Naive B cell (primary cell): Measurements from ENCODE around the gene CPAMD8. TPM values are rescaled to one million over a fixed set of nuclear protein-coding genes. Genes with fewer than 3 reads are reported as not detected.
A peak's percentile ranks its signal among the peaks of the same experiment; 100 is the strongest.

Source experiments
- ATAC-seq, 2 donors: fragments of 150-1000 bp; cut with Tn5 transposase; 2 replicates each; pipeline ENCODE4 v1.10.0; 2021; ENCODE audit warnings: low read depth in 2 of 2, mild to moderate bottlenecking in 2 of 2, moderate library complexity in 2 of 2
- DNase-seq: peaks from one replicate; pipeline ENCODE4 v3.0.0; 2022
- H3K27ac Mint-ChIP-seq, 6 donors: one replicate each; pipeline ENCODE4 v1.8.0; 2020 to 2022; ENCODE audit warnings: mild to moderate bottlenecking in 6 of 6, mixed read lengths in 6 of 6, moderate library complexity in 5 of 6, inconsistent platforms in 2 of 6
- H3K27me3 Mint-ChIP-seq, 3 donors: one replicate each; pipeline ENCODE4 v1.8.0; 2021 to 2022; ENCODE audit warnings: mixed read lengths in 3 of 3, mild to moderate bottlenecking in 1 of 3
- H3K36me3 Mint-ChIP-seq, 2 donors: one replicate each; pipeline ENCODE4 v1.8.0; 2020 to 2022; ENCODE audit warnings: mixed read lengths in 2 of 2, inconsistent platforms in 1 of 2, mild to moderate bottlenecking in 1 of 2
- H3K4me1 Mint-ChIP-seq, 3 donors: one replicate each; pipeline ENCODE4 v1.8.0; 2020 to 2022; ENCODE audit warnings: mixed read lengths in 3 of 3, inconsistent platforms in 1 of 3, mild to moderate bottlenecking in 1 of 3, moderate library complexity in 1 of 3
- H3K4me3 Mint-ChIP-seq, 8 donors: one replicate each; pipeline ENCODE4 v1.8.0; 2020 to 2022; ENCODE audit warnings: mild to moderate bottlenecking in 8 of 8, mixed read lengths in 8 of 8, moderate library complexity in 8 of 8, inconsistent platforms in 2 of 8
- H3K9me3 Mint-ChIP-seq, 7 donors: one replicate each; pipeline ENCODE4 v1.8.0; 2020 to 2022; ENCODE audit warnings: mixed read lengths in 7 of 7, mild to moderate bottlenecking in 5 of 7, inconsistent platforms in 2 of 7, moderate library complexity in 1 of 7
- polyA plus RNA-seq, 6 donors: library from polyadenylated mRNA; unstranded; fragments of 300-500 nt; fragmentation: Illumina TruSeq; gene quantifications; one replicate each; pipeline ENCODE4 v1.2.3, GENCODE V29; 2021; ENCODE audit warnings: low read depth in 6 of 6

The CPAMD8 gene
- polyA plus RNA-seq, 6 donors from 2014 or later = 0.12 to 0.65 (median 0.35) TPM; not detected in 2

DNA sequence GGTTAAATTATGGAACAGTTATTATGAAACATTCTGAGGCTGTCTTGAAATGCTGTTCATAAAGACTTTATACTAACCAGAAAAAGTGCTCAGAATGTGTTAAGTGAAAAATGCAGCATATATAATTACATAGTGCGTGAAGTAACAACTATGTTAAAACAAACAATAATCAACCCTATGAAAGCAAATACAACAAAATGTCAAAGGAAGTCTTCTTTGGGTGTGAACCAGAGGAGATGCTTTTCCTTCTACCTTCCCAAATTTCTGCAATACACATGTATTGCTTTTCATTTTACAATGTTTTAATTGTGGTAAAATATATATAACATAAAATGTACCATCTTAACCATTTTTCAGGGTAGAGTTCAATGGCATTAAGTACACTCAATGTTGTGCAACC lies 92.1 kb downstream of the CPAMD8 start:
- Mint-ChIP-seq H3K36me3 (peaks cover 5 to 13% of the 10 kb centered on the region in 2 donors), H3K27ac (no peak overlapping the region), H3K9me3 (peaks cover 25 to 52% (median 36%) of the 10 kb centered on the region in 7 donors), H3K27me3 (peaks cover 11 to 16% (median 16%) of the 10 kb centered on the region in 3 donors), H3K4me3 (no peak overlapping the region), H3K4me1 (no peaks in the 10 kb centered on the region)
- DNase-seq (no peak), ATAC-seq (no peak)

DNA sequence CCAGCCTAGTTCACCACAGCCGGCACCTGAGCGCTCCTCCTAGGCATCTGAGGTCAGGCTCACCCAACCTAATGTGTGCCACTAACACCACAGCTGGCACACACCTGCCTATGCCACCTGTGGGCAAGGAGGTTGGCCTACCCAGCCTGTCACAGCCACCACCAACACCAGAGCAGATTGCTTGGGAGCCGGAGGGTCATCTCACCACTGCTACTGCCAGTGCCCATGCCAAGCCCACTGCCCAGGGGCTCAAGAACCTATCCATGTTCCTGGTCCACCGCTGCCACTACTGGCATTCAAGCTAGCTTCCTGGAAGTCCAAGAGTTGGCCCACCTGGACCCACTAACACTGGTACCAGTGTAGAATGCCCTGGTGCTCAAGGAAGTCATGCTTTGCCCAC lies 95.3 kb downstream of the CPAMD8 start:
- DNase-seq (no peak), ATAC-seq (no peak)
- Mint-ChIP-seq H3K36me3 (peaks cover 5 to 40% of the 10 kb centered on the region in 2 donors), H3K4me1 (no peaks in the 10 kb centered on the region), H3K4me3 (no peak overlapping the region), H3K27ac (no peak overlapping the region), H3K9me3 (peaks cover 28 to 57% (median 42%) of the 10 kb centered on the region in 7 donors), H3K27me3 (peaks cover 11 to 41% (median 40%) of the 10 kb centered on the region in 3 donors)

DNA sequence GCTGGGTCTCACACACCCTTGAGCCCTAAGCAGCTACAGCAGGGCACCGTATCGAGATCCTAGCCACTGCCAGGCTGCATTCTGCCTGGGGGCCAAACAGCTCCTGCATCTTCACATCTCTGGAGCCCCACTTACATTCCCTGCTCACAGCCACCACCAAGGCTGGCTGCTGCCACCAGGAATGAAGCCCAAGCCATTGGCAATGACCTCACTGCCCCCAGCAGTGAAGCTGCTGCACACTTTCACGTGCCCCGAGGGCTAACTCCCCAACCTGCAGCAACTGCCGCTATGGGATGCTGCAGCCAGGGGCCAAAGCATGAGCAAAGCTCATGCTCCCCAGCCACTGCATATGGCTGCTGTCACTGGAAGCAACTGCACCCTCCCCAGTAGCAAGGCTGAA lies 95.9 kb downstream of the CPAMD8 start:
- H3K4me3 Mint-ChIP-seq = no peak overlapping the region
- H3K9me3 Mint-ChIP-seq = peaks cover 28 to 52% (median 37%) of the 10 kb centered on the region in 7 donors
- ATAC-seq = no peak
- no peaks in the 10 kb centered on the region for H3K4me1 Mint-ChIP-seq
- no peak overlapping the region for H3K27ac Mint-ChIP-seq
- no peak for DNase-seq
- peaks cover 11 to 41% (median 41%) of the 10 kb centered on the region in 3 donors for H3K27me3 Mint-ChIP-seq
- H3K36me3 Mint-ChIP-seq = peaks cover 5 to 41% of the 10 kb centered on the region in 2 donors

DNA sequence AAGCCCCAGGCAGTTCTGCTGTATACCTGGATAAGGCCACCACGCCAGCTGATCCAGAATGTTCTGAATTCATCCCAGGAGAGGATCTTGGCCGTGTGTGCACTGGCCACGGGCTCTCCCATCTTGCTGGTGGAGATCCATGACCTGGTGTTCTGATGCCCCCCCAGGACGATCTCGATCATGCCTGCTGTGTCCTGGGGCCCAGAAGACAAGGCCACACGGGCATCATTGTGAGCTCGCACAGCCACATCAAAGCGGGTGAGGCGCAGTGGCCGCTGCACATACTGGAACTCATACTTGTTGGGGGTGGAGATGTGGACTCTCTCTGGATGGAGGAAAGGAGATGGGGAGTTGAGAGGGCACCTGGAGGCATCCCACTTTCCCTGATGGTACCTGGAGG lies 97.7 kb downstream of the CPAMD8 start:
- DNase-seq = no peak
- Mint-ChIP-seq H3K27ac (no peak overlapping the region), H3K4me3 (no peak overlapping the region), H3K27me3 (peaks cover 11 to 41% (median 41%) of the 10 kb centered on the region in 3 donors), H3K4me1 (no peaks in the 10 kb centered on the region), H3K9me3 (peaks cover 19 to 43% (median 26%) of the 10 kb centered on the region in 7 donors), H3K36me3 (peaks cover 5 to 27% of the 10 kb centered on the region in 2 donors)
- no peak for ATAC-seq

DNA sequence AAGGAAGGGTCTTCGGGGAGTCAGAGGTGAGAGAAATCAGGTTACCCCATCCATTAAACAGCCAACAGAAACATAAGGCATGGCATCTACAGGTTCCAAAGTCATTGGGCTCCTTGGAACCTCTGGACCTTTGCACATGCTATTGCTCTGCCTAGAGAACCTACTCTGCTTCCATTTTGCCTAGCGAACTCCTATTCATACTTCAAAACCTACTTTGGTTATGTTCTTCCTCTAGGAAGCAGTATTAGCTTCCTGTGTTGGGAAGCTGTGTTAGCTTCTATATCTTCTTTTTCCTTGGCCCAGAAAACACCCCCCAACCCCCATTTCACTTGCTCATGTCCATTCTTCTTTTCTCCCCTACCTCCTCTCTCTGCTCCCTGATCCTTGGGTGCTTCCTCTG lies 98.3 kb downstream of the CPAMD8 start:
- no peak for ATAC-seq
- peaks cover 16 to 38% (median 21%) of the 10 kb centered on the region in 7 donors for H3K9me3 Mint-ChIP-seq
- no peak for DNase-seq
- H3K4me3 Mint-ChIP-seq = no peak overlapping the region
- H3K36me3 Mint-ChIP-seq = peaks cover under 1 to 27% of the 10 kb centered on the region in 2 donors
- no peaks in the 10 kb centered on the region for H3K4me1 Mint-ChIP-seq
- H3K27ac Mint-ChIP-seq = no peak overlapping the region
- H3K27me3 Mint-ChIP-seq = peaks cover 11 to 41% (median 41%) of the 10 kb centered on the region in 3 donors

DNA sequence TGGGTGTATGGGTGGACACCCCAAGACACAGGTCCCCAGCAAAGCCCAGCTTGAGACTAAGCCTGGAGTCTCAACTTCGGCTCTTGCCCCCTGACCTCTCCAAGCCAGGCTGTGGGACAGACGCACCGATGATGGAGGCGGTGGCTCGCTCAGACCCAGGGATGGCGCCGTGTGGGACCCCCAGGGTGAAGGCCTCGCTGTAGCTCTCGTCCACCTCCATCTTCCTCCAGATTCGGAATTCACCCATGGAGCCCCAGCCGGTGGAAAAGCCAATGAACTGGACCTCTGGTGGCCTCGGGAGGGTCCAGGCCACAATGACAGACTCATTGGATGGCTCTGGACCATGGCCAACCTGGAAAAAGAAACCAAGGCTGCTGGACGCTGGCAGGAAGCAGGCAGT lies 98.7 kb downstream of the CPAMD8 start:
- H3K36me3 Mint-ChIP-seq = peaks cover 0 to 27% of the 10 kb centered on the region in 2 donors
- no peak overlapping the region for H3K4me3 Mint-ChIP-seq

DNA sequence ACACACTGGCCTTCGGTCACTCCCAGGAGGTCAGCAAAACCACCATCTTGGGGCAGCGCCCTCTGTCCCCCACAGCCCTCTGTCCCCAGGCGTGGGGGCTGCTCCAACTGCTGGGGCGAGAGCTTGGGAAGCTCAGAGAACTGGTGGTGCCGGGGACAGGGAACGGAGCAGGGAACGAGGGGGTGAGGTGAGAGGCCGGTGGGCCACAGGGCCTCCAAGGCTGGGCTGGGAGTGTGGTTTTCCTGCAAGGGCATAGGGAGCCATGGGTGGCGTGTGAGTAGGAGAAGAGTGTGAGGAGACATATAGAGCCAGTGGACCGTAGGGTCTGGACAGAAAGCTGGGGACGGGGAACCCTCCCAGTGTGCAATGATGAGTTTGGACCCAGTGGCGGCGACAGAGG lies 103.7 kb downstream of the CPAMD8 start:
- DNase-seq (no peak), ATAC-seq (no peak)
- H3K27me3 Mint-ChIP-seq = peaks cover 4 to 22% (median 22%) of the 10 kb centered on the region in 3 donors
- no peak overlapping the region for H3K4me3 Mint-ChIP-seq
- peak overlapping the region in 1 of 6 donors; percentile 76 for H3K27ac Mint-ChIP-seq
- H3K4me1 Mint-ChIP-seq = no peaks in the 10 kb centered on the region
- peaks cover 0 to 19% of the 10 kb centered on the region in 2 donors for H3K36me3 Mint-ChIP-seq
- H3K9me3 Mint-ChIP-seq = peaks cover 7 to 27% (median 16%) of the 10 kb centered on the region in 7 donors

More for the DNA sequence above, 98.7 kb downstream of the CPAMD8 start:
- DNase-seq = no peak
- peaks cover 15 to 33% (median 21%) of the 10 kb centered on the region in 7 donors for H3K9me3 Mint-ChIP-seq
- H3K27me3 Mint-ChIP-seq = peaks cover 11 to 42% (median 41%) of the 10 kb centered on the region in 3 donors
- no peaks in the 10 kb centered on the region for H3K4me1 Mint-ChIP-seq
- ATAC-seq = no peak
- no peak overlapping the region for H3K27ac Mint-ChIP-seq

DNA sequence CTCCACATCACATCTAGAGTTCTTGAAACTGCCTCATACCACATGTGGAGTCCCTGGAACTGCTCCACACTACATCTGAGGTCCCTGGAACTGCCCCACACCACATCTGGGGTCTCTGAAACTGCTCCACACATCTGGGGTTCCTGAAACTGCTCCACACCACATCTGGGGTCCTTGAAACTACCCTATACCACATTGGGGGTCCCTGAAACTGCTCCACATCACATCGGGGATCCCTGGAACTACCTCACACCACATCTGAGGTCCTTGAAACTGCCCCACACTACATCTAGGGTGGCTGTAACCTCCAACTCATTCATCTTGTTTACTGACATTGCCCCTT lies 104.0 kb downstream of the CPAMD8 start:
- no peak overlapping the region for H3K4me3 Mint-ChIP-seq
- ATAC-seq = no peak
- peaks cover 0 to 18% of the 10 kb centered on the region in 2 donors for H3K36me3 Mint-ChIP-seq
- H3K27me3 Mint-ChIP-seq = peaks cover 4 to 22% (median 18%) of the 10 kb centered on the region in 3 donors
- peaks cover 7 to 27% (median 16%) of the 10 kb centered on the region in 7 donors for H3K9me3 Mint-ChIP-seq
- DNase-seq = no peak
- no peaks in the 10 kb centered on the region for H3K4me1 Mint-ChIP-seq
- H3K27ac Mint-ChIP-seq = no peak overlapping the region

DNA sequence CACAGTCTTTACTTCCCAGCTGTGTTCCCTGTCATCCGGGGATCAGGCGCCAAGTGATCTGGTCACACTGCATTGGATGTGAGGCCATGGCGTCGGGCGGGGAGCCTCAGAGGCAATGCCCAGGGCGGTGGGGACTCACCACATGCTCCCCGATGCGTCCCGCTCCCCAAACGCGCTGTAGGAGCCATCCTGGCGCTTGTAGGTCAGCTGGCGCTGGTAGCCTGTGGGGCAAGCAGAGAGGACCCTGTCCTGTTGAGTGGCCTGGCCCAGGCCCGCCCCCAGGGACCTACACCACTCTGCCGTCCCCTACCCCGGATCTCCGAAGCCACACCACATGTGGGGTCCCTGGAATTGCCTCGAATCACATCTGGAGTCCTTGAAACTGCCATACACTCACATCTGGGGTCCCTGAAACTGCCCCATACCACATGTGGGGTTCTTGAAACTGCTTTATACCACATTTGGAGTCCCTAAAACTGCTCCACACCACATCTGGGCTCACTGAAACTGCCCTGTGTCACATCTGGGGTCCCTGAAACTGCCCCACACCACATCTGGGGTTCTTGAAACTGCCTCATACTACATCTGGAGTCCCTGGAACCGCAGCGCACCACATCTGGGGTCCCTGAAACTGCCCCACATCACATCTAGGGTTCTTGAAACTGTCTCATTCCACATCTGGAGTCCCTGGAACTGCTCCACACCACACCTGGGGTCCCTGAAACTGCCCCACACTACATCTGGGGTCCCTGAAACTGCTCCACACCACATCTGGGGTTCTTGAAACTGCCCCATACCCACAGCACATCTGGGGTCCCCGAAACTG lies 104.6 kb downstream of the CPAMD8 start:
- H3K4me1 Mint-ChIP-seq = no peaks in the 10 kb centered on the region
- no peak overlapping the region for H3K4me3 Mint-ChIP-seq

DNA sequence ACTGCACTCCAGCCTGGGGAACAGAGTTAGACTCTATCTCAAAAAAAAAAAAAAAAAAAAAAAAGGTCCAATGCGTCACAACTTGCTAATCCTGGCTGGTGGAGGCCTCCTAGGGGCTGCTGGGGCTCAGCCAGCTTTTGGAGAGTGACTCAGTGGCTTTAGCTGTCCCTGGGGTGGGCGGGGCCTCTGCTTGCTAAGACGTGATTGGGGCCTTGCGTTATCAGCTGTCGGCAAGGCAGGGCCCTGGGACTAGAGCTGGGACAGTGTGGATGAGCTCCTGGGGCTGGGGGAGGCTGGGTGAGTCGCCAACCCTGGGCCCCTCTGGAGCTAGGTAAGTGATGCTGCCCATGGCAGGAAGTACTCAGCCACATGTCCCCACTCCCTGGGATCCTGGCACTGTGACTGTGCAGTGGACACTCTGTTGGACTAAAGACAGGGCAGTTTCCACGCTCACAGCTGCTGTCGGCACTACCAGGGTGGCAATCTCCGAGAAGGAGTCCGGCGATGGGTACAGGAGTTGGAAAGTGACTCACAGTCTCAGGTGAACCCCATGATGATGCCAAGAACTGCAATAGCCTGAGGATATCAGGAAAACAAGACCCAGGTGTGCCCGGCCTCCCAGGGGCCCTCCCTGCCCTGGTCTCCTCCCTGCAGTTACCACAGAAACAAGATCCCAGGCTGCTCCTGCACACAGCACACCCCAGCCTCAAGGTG lies 105.6 kb downstream of the CPAMD8 start:
- H3K36me3 Mint-ChIP-seq = peaks cover 0 to 14% of the 10 kb centered on the region in 2 donors
- no peak overlapping the region for H3K4me3 Mint-ChIP-seq
- H3K4me1 Mint-ChIP-seq = no peaks in the 10 kb centered on the region
- peaks cover 7 to 19% (median 15%) of the 10 kb centered on the region in 3 donors for H3K27me3 Mint-ChIP-seq
- H3K27ac Mint-ChIP-seq = peak overlapping the region in 1 of 6 donors; percentile 63
- H3K9me3 Mint-ChIP-seq = peaks cover under 1 to 19% (median 11%) of the 10 kb centered on the region in 7 donors
- no peak for DNase-seq
- ATAC-seq = no peak

More for the DNA sequence above, 104.6 kb downstream of the CPAMD8 start:
- peaks cover 9 to 20% (median 15%) of the 10 kb centered on the region in 3 donors for H3K27me3 Mint-ChIP-seq
- peaks cover 0 to 14% of the 10 kb centered on the region in 2 donors for H3K36me3 Mint-ChIP-seq
- ATAC-seq (no peak), DNase-seq (no peak)
- H3K9me3 Mint-ChIP-seq = peaks cover 6 to 24% (median 15%) of the 10 kb centered on the region in 7 donors
- no peak overlapping the region for H3K27ac Mint-ChIP-seq

DNA sequence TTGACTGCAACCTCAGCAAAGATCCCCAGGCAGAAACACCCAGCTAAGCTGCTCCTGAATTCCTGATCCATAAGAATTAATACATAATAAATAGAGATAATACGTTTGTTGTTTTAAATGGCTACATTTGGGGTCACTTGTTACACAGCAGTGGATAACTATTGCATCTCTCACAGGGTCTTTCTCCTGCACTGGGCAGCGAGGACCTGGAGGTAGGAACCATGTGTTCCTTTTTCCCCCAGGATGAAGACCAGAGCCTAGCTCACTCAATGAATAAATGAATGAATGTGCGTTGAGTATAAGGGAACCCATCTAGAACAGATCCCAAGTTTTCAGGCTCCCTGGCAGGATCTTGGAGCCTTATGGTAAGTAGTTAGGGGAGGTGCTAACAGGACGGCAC lies 107.1 kb downstream of the CPAMD8 start:
- no peaks in the 10 kb centered on the region for H3K4me1 Mint-ChIP-seq
- H3K27me3 Mint-ChIP-seq = peaks cover 7 to 22% (median 19%) of the 10 kb centered on the region in 3 donors
- H3K36me3 Mint-ChIP-seq = peaks cover 0 to 23% of the 10 kb centered on the region in 2 donors
- H3K4me3 Mint-ChIP-seq = no peak overlapping the region
- H3K27ac Mint-ChIP-seq = peak overlapping the region in 1 of 6 donors; percentile 26
- DNase-seq (no peak), ATAC-seq (no peak)
- H3K9me3 Mint-ChIP-seq = peaks cover 2 to 24% (median 15%) of the 10 kb centered on the region in 7 donors

DNA sequence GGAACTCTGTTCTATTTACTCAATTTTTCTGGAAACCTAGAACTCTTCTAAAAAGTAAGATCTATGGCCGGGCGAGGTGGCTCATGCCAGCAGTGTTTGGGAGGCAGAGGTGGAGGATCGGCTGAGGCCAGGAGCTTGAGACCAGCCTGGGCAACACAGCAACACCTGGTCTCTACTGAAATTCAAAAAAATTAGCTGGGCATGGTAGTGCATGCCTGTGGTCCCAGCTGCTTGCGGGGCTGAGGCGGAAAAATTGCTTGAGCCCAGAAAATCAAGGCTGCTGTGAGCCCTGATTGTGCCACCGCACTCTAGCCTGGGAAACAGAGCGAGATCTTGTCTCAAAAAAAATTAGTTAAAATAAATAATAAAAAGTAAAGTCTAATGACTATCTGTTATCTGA lies 109.2 kb downstream of the CPAMD8 start:
- H3K27ac Mint-ChIP-seq = no peak overlapping the region
- no peaks in the 10 kb centered on the region for H3K4me1 Mint-ChIP-seq
- H3K4me3 Mint-ChIP-seq = no peak overlapping the region

DNA sequence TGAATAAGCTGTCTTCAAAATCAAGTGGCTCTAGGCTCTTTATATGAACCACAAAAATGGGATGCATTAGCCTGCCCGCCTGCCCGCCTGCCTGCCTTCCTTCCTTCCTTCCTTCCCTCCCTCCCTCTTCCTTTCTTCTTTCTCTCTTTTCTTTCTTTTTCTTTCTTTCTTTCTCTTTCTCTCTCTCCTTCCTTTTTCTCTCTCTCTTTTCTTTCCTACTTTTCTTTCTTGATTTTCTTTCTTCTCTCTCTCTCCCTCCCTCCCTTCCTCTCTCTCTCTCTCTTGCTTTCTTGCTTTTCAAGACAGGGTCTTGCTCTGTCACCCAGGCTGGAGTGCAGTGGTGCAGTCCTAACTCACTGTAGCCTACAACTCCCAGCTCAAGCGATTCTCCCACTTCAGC lies 110.9 kb downstream of the CPAMD8 start:
- ATAC-seq (no peak), DNase-seq (no peak)
- Mint-ChIP-seq H3K27ac (no peak overlapping the region), H3K27me3 (peaks cover 7 to 30% (median 10%) of the 10 kb centered on the region in 3 donors), H3K4me3 (peak overlapping the region in 1 of 8 donors; percentile 20), H3K4me1 (no peaks in the 10 kb centered on the region), H3K36me3 (peaks cover 0 to 41% of the 10 kb centered on the region in 2 donors), H3K9me3 (peaks cover 14 to 52% (median 45%) of the 10 kb centered on the region in 7 donors)

More for the DNA sequence above, 109.2 kb downstream of the CPAMD8 start:
- DNase-seq = no peak
- H3K36me3 Mint-ChIP-seq = peaks cover 0 to 35% of the 10 kb centered on the region in 2 donors
- no peak for ATAC-seq
- H3K9me3 Mint-ChIP-seq = peaks cover 11 to 40% (median 33%) of the 10 kb centered on the region in 7 donors
- H3K27me3 Mint-ChIP-seq = peaks cover 7 to 24% (median 13%) of the 10 kb centered on the region in 3 donors
